Measurements from ENCODE around the gene GDPD3. TPM values are rescaled to one million over a fixed set of nuclear protein-coding genes. Genes with fewer than 3 reads are reported as not detected.

The GDPD3 gene
- total and polyA plus RNA-seq, 2 of the 13 experiments (the other 11 are each of a cell fraction or from before 2014, with no cell fraction given): 18.7 to 20.6 TPM

DNA sequence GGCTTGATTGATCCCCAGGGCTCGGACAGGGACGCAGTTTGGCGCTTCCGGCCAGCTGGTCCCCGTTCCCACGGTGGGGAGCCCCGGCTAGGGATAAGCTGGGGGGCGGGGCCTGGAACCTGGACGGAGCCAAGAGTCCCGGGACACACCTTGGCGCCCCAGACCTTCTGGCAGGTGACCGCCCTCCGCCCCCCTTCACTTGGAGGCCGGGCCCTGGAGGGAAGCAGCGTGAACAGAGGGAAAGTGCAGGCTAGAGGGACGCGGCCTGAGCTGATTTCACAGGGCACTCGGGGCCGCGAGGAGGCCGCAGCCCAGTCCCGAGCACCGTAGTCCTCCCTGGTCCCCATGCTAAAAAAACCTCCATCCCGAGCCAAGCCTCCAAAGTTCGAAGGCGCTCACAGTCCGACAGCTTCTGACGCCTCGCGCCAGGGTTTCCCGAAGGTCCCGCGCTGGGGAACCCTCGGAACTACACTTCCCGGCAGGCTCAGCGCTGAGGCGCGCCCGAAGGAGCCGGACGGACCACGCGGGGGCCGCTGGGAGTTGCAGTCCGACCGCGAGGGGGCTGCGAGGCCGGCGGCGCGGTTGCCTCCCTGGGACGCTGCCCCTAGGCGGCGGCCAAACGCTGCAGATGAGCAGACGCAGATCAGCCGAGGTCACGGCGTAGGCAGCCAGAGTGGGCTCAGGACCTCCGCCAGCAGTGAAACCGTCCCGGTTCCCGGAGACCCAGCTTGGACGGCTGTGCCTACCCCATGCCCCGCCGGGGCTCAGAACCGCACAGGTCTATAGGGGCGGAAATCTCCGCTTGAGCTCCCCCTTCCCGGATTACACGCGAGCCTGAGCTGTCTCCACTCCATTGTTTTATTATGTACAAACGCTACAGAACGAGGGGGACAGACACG, 21.6 kb downstream of the GDPD3 start, which contains the start of gene TBX6 (continued):
- no peak for TF ChIP-seq MBNL3 (CRISPR knock-in tag; conservative IDR thresholded peaks at IDR 0.05)
- TF ChIP-seq RBM22 (optimal IDR thresholded peaks at IDR 0.05; ENCODE audit: low read length): no peak
- 0 out of 2 replicates have a peak, but pooled peaks have one; percentile 23 for TF ChIP-seq SP5 (CRISPR knock-in tag; IDR thresholded peaks at IDR 0.05; ENCODE audit: borderline replicate concordance, low read depth)
- TF ChIP-seq THAP11 (CRISPR knock-in tag; IDR thresholded peaks at IDR 0.05): peak; percentile 100
- TF ChIP-seq, protein P1, sequence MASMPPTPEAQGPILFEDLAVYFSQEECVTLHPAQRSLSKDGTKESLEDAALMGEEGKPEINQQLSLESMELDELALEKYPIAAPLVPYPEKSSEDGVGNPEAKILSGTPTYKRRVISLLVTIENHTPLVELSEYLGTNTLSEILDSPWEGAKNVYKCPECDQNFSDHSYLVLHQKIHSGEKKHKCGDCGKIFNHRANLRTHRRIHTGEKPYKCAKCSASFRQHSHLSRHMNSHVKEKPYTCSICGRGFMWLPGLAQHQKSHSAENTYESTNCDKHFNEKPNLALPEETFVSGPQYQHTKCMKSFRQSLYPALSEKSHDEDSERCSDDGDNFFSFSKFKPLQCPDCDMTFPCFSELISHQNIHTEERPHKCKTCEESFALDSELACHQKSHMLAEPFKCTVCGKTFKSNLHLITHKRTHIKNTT (CRISPR knock-in tag; IDR thresholded peaks at IDR 0.05): peak; percentile 98; the same call in 1 of the 2 replicates
- TF ChIP-seq HNRNPUL1 (IDR thresholded peaks at IDR 0.05; ENCODE audit: low read depth, low read length): no peak
- TF ChIP-seq RFX1 (IDR thresholded peaks at IDR 0.05): no peak
- no peak for TF ChIP-seq ZNF207 (IDR thresholded peaks at IDR 0.05; ENCODE audit: borderline replicate concordance)
- no peak for TF ChIP-seq ZNF761 (CRISPR knock-in tag; conservative IDR thresholded peaks at IDR 0.05)
- 0 out of 2 replicates have a peak, but pooled peaks have one; percentile 73 for TF ChIP-seq ETV6 (CRISPR knock-in tag; conservative IDR thresholded peaks at IDR 0.05)
- TF ChIP-seq, protein P2, sequence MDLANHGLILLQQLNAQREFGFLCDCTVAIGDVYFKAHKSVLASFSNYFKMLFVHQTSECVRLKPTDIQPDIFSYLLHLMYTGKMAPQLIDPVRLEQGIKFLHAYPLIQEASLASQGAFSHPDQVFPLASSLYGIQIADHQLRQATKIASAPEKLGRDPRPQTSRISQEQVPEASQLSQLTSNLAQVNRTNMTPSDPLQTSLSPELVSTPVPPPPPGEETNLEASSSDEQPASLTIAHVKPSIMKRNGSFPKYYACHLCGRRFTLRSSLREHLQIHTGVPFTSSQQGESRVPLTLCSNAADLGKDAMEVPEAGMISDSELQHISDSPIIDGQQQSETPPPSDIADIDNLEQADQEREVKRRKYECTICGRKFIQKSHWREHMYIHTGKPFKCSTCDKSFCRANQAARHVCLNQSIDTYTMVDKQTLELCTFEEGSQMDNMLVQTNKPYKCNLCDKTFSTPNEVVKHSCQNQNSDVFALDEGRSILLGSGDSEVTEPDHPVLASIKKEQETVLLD (CRISPR knock-in tag; IDR thresholded peaks at IDR 0.05; ENCODE audit: low read depth): peak; percentile 65; the same call in 1 of the 2 replicates
- TF ChIP-seq, protein P3, sequence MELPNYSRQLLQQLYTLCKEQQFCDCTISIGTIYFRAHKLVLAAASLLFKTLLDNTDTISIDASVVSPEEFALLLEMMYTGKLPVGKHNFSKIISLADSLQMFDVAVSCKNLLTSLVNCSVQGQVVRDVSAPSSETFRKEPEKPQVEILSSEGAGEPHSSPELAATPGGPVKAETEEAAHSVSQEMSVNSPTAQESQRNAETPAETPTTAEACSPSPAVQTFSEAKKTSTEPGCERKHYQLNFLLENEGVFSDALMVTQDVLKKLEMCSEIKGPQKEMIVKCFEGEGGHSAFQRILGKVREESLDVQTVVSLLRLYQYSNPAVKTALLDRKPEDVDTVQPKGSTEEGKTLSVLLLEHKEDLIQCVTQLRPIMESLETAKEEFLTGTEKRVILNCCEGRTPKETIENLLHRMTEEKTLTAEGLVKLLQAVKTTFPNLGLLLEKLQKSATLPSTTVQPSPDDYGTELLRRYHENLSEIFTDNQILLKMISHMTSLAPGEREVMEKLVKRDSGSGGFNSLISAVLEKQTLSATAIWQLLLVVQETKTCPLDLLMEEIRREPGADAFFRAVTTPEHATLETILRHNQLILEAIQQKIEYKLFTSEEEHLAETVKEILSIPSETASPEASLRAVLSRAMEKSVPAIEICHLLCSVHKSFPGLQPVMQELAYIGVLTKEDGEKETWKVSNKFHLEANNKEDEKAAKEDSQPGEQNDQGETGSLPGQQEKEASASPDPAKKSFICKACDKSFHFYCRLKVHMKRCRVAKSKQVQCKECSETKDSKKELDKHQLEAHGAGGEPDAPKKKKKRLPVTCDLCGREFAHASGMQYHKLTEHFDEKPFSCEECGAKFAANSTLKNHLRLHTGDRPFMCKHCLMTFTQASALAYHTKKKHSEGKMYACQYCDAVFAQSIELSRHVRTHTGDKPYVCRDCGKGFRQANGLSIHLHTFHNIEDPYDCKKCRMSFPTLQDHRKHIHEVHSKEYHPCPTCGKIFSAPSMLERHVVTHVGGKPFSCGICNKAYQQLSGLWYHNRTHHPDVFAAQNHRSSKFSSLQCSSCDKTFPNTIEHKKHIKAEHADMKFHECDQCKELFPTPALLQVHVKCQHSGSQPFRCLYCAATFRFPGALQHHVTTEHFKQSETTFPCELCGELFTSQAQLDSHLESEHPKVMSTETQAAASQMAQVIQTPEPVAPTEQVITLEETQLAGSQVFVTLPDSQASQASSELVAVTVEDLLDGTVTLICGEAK (IDR thresholded peaks at IDR 0.05): no peak
- TF ChIP-seq, protein P3 (CRISPR knock-in tag; IDR thresholded peaks at IDR 0.05): peak; percentile 26; the same call in 1 of the 2 replicates
- peak; percentile 66 for TF ChIP-seq PHF5A (CRISPR knock-in tag; IDR thresholded peaks at IDR 0.05; ENCODE audit: low read depth, unreplicated experiment)
- peak; percentile 73 for TF ChIP-seq ZNF543 (CRISPR knock-in tag; IDR thresholded peaks at IDR 0.05)
- TF ChIP-seq ZMYM3 (CRISPR knock-in tag; IDR thresholded peaks at IDR 0.05): no peak; the same call in 1 of the 2 replicates

Data from HepG2 (cell line).